ENCODE data around the gene MRPS25. TPM values are rescaled to one million over a fixed set of nuclear protein-coding genes. Genes with fewer than 3 reads are reported as not detected.

Gene MRPS25
- total and polyA plus RNA-seq, 7 donors = 25.8 to 86.1 (median 44.5) TPM

DNA sequence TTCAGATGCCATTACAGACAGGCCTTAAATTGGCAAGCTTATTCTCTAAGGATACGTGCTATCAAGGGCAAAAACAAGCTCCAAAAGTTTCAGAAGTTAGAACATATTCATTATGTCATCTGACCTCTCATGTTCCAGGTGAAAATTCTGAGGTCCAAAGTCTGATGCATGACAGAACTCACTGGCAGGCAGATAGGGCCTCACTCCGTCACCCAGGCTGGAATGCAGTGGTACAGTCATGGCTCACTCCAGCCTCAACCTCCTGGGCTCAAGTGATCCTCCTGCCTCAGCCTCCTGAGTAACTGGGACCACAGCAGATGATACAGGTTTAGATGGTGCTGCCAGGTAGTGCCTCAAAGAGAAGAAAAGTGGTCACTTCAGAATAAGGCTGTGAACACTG, 15.5 kb downstream of the MRPS25 start:
- peaks cover 0 to 95% (median 39%) of the 10 kb centered on the region in 4 donors for H3K36me3 ChIP-seq
- H3K4me3 ChIP-seq = no peak overlapping the region
- no peaks in the 10 kb centered on the region for H3K27me3 ChIP-seq
- intact Hi-C loops (cut with DNase I) = no loop called here
- no peak overlapping the region for H3K27ac ChIP-seq
- WGBS, 2 donors = 81 to 92% methylated on average over 2 of the region's 2 CpGs
- H3K9me3 ChIP-seq = no peaks in the 10 kb centered on the region
- no peak for TF ChIP-seq EP300 (IDR thresholded peaks at IDR 0.05)
- no peak for TF ChIP-seq POLR2A (IDR thresholded peaks at IDR 0.05)
- TF ChIP-seq, protein P1, sequence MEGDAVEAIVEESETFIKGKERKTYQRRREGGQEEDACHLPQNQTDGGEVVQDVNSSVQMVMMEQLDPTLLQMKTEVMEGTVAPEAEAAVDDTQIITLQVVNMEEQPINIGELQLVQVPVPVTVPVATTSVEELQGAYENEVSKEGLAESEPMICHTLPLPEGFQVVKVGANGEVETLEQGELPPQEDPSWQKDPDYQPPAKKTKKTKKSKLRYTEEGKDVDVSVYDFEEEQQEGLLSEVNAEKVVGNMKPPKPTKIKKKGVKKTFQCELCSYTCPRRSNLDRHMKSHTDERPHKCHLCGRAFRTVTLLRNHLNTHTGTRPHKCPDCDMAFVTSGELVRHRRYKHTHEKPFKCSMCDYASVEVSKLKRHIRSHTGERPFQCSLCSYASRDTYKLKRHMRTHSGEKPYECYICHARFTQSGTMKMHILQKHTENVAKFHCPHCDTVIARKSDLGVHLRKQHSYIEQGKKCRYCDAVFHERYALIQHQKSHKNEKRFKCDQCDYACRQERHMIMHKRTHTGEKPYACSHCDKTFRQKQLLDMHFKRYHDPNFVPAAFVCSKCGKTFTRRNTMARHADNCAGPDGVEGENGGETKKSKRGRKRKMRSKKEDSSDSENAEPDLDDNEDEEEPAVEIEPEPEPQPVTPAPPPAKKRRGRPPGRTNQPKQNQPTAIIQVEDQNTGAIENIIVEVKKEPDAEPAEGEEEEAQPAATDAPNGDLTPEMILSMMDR (IDR thresholded peaks at IDR 0.05) = no peak
- no peak for TF ChIP-seq POLR2AphosphoS5 (IDR thresholded peaks at IDR 0.05)
- no peaks in the 10 kb centered on the region for H3K4me1 ChIP-seq
- no peak for DNase-seq

DNA sequence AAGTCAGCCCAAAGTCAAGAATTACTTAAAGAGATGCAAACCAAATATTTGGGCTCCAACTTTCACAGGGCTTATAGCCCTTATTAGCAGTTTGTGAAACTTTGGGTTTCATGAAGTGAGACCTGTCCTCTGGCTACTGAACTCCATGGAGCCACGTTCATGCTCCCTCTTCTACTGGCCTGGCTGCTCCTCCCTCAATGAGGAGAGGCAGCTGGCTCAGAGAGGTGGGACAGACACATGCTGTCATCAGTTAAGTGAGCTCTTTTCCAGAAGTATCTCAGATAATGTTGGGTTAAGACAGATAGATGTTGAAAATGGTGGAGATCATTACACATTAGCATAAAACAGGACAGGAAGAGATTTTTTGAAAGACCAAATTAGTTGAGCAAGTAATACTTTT, 19.4 kb downstream of the MRPS25 start:
- WGBS, 2 donors = 69 to 79% methylated on average over 1 of the region's 1 CpG
- intact Hi-C loops (cut with DNase I) = no loop called here
- Histone ChIP-seq H3K4me3 (no peak overlapping the region), H3K36me3 (peaks cover 3 to 100% (median 46%) of the 10 kb centered on the region in 4 donors), H3K4me1 (no peaks in the 10 kb centered on the region), H3K27me3 (no peaks in the 10 kb centered on the region), H3K9me3 (no peaks in the 10 kb centered on the region), H3K27ac (no peak overlapping the region)
- TF ChIP-seq POLR2AphosphoS5 (IDR thresholded peaks at IDR 0.05) (no peak), POLR2A (IDR thresholded peaks at IDR 0.05) (no peak), EP300 (IDR thresholded peaks at IDR 0.05) (no peak)
- TF ChIP-seq, protein P1 (IDR thresholded peaks at IDR 0.05) = no peak
- no peak for DNase-seq

DNA sequence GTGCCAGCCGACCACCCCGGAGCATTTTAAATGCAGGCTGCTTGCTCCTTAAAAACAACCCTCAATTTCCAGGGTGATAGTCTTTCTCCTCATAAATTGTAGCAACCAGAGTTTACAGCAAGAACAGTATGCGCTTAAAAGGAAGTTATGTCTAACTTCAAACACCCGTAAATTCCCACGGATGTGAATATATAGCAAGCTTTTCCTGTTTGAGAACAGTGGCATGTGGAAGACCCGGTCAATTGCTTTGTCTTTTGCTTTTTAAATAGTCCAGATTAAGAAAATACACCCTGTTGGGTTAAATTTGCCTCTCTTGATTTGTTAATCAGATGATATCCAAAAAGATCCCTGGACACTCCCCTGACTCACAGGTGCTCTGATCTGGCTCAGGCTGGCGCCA, 20.8 kb downstream of the MRPS25 start:
- H3K4me1 ChIP-seq = no peaks in the 10 kb centered on the region
- TF ChIP-seq POLR2AphosphoS5 (IDR thresholded peaks at IDR 0.05) (no peak), POLR2A (IDR thresholded peaks at IDR 0.05) (no peak), EP300 (IDR thresholded peaks at IDR 0.05) (no peak)
- TF ChIP-seq, protein P1 (IDR thresholded peaks at IDR 0.05) = no peak
- DNase-seq = no peak
- H3K36me3 ChIP-seq = peaks cover 4 to 100% (median 44%) of the 10 kb centered on the region in 4 donors
- no peaks in the 10 kb centered on the region for H3K9me3 ChIP-seq
- intact Hi-C loops (cut with DNase I) = no loop called here
- no peaks in the 10 kb centered on the region for H3K27me3 ChIP-seq
- no peak overlapping the region for H3K27ac ChIP-seq
- WGBS, 2 donors = 54 to 67% methylated on average over 7 of the region's 7 CpGs
- H3K4me3 ChIP-seq = no peak overlapping the region

DNA sequence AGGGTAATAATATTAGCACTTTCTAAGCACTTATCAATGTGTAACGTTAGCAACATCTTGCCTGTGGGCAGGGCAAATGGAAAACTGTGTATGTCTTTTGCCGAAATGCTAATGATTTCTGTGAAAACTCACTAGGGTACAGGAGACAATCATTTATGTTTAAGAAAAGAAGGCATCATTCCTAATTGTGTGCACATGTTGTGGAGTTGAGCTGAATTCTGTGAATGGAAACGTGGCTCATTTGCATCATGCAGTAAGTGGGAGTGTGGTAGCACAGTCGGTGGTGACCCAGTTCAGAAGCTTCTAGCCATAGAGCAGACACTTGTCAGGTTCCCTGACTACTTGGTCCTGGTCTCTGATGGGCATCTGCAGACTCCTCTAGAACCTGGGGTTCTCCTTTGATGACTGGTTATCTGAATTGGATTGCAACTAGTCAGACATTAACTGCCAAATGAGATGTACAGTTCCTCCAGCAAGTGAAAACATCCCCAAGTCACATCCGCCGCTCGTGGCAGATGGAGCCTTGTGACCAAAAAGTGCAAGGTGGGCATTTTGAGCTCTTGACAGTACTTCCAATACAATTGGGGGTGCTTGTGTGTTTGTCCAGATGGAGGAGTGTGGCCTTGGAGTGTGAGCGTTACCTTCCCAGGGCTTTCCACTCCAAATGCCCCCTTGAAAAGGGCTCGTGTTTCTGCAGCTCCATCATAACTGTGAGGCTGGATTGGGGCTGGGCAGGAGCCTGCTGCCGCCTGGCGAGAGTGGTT, 21.5 kb downstream of the MRPS25 start:
- Histone ChIP-seq H3K4me1 (no peaks in the 10 kb centered on the region), H3K36me3 (peaks cover 11 to 100% (median 39%) of the 10 kb centered on the region in 4 donors), H3K4me3 (no peak overlapping the region), H3K27ac (no peak overlapping the region), H3K9me3 (no peaks in the 10 kb centered on the region), H3K27me3 (no peaks in the 10 kb centered on the region)
- DNase-seq = no peak
- intact Hi-C loops (cut with DNase I) = no loop called here
- 86 to 88% methylated on average over 11 of the region's 11 CpGs for WGBS, 2 donors
- TF ChIP-seq EP300 (IDR thresholded peaks at IDR 0.05) (no peak), POLR2A (IDR thresholded peaks at IDR 0.05) (no peak), POLR2AphosphoS5 (IDR thresholded peaks at IDR 0.05) (no peak)
- TF ChIP-seq, protein P1 (IDR thresholded peaks at IDR 0.05) = no peak
